ENCODE data around the gene PIGV. TPM values are rescaled to one million over a fixed set of nuclear protein-coding genes. Genes with fewer than 3 reads are reported as not detected.

Gene PIGV
- total RNA-seq (10 to 100 TPM; 11.8 to 43.1 (median 34.1) TPM), polyA plus RNA-seq (10 to 100 TPM in 1 of 3 donors, 1 to 10 TPM in 2; 6.7 to 18.7 (median 8.5) TPM)
- long read RNA-seq, donor 1, partial matches to known transcripts, result 0 of 1 reads
- long read RNA-seq, donor 1, other reads (novel, unspliced or antisense), result 0 of 1 reads
- long read RNA-seq, donor 2, partial matches to known transcripts, result 0 of 3 reads
- long read RNA-seq, donor 2, other reads (novel, unspliced or antisense), result 0 of 3 reads
- long read RNA-seq, donor 3, partial matches to known transcripts, result 0 of 3 reads
- long read RNA-seq, donor 3, other reads (novel, unspliced or antisense), result 0 of 3 reads
- long read RNA-seq, donor 4, transcript PIGV-201 (4 exons, 2,367 nt), result major isoform, 16 of 26 reads
- long read RNA-seq, donor 4, partial matches to known transcripts, result 1 of 26 reads
- long read RNA-seq, donor 4, other reads (novel, unspliced or antisense), result 8 of 26 reads
- long read RNA-seq, donor 5, transcript PIGV-201 (4 exons, 2,367 nt), result major isoform, 33 of 111 reads
- long read RNA-seq, donor 5, partial matches to known transcripts, result 5 of 111 reads
- long read RNA-seq, donor 5, other reads (novel, unspliced or antisense), result 70 of 111 reads
- long read RNA-seq, donor 6, partial matches to known transcripts, result 4 of 16 reads
- long read RNA-seq, donor 6, other reads (novel, unspliced or antisense), result 9 of 16 reads
- long read RNA-seq, donor 7, partial matches to known transcripts, result 0 of 1 reads
- long read RNA-seq, donor 7, other reads (novel, unspliced or antisense), result 0 of 1 reads
- long read RNA-seq, donor 8, partial matches to known transcripts, result 0 of 3 reads
- long read RNA-seq, donor 8, other reads (novel, unspliced or antisense), result 0 of 3 reads
- long read RNA-seq, donor 9, partial matches to known transcripts, result 0 of 2 reads
- long read RNA-seq, donor 9, other reads (novel, unspliced or antisense), result 0 of 2 reads
- long read RNA-seq, donor 10, result 0 reads

GRCh38 chr1:26787706-26788514 is at the start of gene PIGV:
Gene PIGV (plus strand): TSS chr1:26787950. CDS start chr1:26790816, 2,866 bp downstream.
- no peaks in the 10 kb centered on the region for H3K9me3 ChIP-seq (replicated peaks in 1 of 3)
- H3K36me3 ChIP-seq (replicated peaks in 1 of 2), result no peaks in the 10 kb centered on the region
- H3K4me1 ChIP-seq (replicated peaks in 1 of 2), result peaks cover 41 to 58% of the 10 kb centered on the region in 2 donors
- DNase-seq, result peak; percentile 83 to 91 (median 87)
- H3K27me3 ChIP-seq, result no peaks in the 10 kb centered on the region
- WGBS, 4 donors, result 0 to 1% (median 0%) methylated on average over 9 to 63 of the region's 63 CpGs
- peak; percentile 47 to 53 for TF ChIP-seq POLR2A (IDR thresholded peaks at IDR 0.05)
- TF ChIP-seq, protein P1, sequence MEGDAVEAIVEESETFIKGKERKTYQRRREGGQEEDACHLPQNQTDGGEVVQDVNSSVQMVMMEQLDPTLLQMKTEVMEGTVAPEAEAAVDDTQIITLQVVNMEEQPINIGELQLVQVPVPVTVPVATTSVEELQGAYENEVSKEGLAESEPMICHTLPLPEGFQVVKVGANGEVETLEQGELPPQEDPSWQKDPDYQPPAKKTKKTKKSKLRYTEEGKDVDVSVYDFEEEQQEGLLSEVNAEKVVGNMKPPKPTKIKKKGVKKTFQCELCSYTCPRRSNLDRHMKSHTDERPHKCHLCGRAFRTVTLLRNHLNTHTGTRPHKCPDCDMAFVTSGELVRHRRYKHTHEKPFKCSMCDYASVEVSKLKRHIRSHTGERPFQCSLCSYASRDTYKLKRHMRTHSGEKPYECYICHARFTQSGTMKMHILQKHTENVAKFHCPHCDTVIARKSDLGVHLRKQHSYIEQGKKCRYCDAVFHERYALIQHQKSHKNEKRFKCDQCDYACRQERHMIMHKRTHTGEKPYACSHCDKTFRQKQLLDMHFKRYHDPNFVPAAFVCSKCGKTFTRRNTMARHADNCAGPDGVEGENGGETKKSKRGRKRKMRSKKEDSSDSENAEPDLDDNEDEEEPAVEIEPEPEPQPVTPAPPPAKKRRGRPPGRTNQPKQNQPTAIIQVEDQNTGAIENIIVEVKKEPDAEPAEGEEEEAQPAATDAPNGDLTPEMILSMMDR (IDR thresholded peaks at IDR 0.05), result peak in 4 of 6 experiments; percentile 24 to 54 (median 40)
- peak within 1 kb of the TSS; percentile 91 to 99 (median 98) for H3K27ac ChIP-seq
- H3K4me3 ChIP-seq, result peak within 1 kb of the TSS; percentile 36 to 80 (median 72)
- intact Hi-C loops (cut with DNase I), result loop anchor here in 1 of 2 donors (2.0 kb wide), 1 partner anchor 187 kb away; no protein-coding TSS in a partner anchor

DNA sequence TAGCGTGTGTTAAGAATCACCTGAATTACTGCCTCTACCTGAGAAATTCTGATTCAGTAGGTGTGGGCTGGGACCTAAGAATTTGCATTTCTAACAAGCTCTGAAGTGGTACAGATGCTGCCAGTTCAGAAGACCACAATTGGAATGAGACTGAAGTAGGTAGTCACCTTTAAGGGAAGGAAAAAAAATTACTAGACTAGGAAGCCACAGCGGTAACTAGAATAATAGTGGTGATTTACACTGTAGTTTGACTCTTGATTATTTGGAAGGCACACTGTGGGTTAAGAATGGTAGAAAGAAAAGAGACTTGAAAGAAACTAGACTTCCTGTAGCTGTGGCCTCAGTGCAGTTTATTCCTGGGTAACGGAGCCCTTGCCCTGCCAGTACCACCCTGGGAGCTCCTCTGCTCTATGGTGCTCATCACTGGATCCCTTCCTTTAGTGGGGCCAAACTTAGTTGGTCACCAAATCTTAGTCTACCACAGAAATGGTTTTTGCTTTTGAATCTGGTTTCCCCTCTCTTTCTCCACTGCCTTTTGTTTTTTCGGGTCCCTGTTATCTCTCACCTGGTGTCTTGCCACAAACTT is 48.3 kb upstream of the PIGV start:
- Histone ChIP-seq H3K4me1 (replicated peaks in 1 of 2) (peaks cover 6 to 35% of the 10 kb centered on the region in 2 donors), H3K27ac (no peak overlapping the region), H3K36me3 (replicated peaks in 1 of 2) (peaks cover 0 to 58% of the 10 kb centered on the region in 2 donors), H3K27me3 (no peaks in the 10 kb centered on the region), H3K9me3 (replicated peaks in 1 of 3) (no peaks in the 10 kb centered on the region), H3K4me3 (no peak overlapping the region)
- DNase-seq, result no peak
- WGBS, 4 donors, result 76 to 92% (median 82%) methylated on average over 4 of the region's 4 CpGs
- TF ChIP-seq, protein P1 (IDR thresholded peaks at IDR 0.05), result no peak
- no peak for TF ChIP-seq POLR2A (IDR thresholded peaks at IDR 0.05)
- intact Hi-C loops (cut with DNase I), result no loop called here

GRCh38 chr1:26740023-26740634 is 47.6 kb upstream of the PIGV start:
- Histone ChIP-seq H3K27me3 (no peaks in the 10 kb centered on the region), H3K4me3 (no peak overlapping the region), H3K4me1 (replicated peaks in 1 of 2) (peaks cover 13 to 39% of the 10 kb centered on the region in 2 donors), H3K27ac (peak overlapping the region in 2 of 5 donors; percentile 23 to 27), H3K9me3 (replicated peaks in 1 of 3) (no peaks in the 10 kb centered on the region), H3K36me3 (replicated peaks in 1 of 2) (peaks cover 0 to 51% of the 10 kb centered on the region in 2 donors)
- 84 to 91% (median 88%) methylated on average over 3 of the region's 3 CpGs for WGBS, 4 donors
- no peak for DNase-seq
- intact Hi-C loops (cut with DNase I), result no loop called here
- TF ChIP-seq, protein P1 (IDR thresholded peaks at IDR 0.05), result no peak
- TF ChIP-seq POLR2A (IDR thresholded peaks at IDR 0.05), result no peak

Measured in adrenal gland (tissue), 19 donors.